Measurements from ENCODE around the gene MAP3K7CL.

The MAP3K7CL gene

GRCh38 chr21:29181799-29182470 is 51.5 kb downstream of the MAP3K7CL start:
- peak overlapping the region in 1 of 2 experiments; percentile 72 for H3K4me3 ChIP-seq (ENCODE audit: insufficient read depth in 1 of 2, low read depth in 1 of 2, low read length in 2 of 2)
- no peak overlapping the region for H2AFZ ChIP-seq (ENCODE audit: low read depth, low read length)
- H3K79me1 ChIP-seq (replicated peaks; ENCODE audit: low read length, poor library complexity, severe bottlenecking), result peaks cover 1% of the 10 kb centered on the region
- peak overlapping the region in 1 of 2 experiments; percentile 83 for H3K14ac ChIP-seq (ENCODE audit: low read length in 2 of 2)
- H3K36me3 ChIP-seq (ENCODE audit: control insufficient read depth in 1 of 2, insufficient read depth in 2 of 2, low read depth in 1 of 2, low read length in 2 of 2), result peaks cover 0 to 3% of the 10 kb centered on the region in 2 experiments
- peak overlapping the region; percentile 97 for H3K9ac ChIP-seq (ENCODE audit: low read length)
- peak overlapping the region; percentile 99 for H2BK5ac ChIP-seq (ENCODE audit: low read depth, low read length, poor library complexity, severe bottlenecking)
- peak overlapping the region; percentile 100 for H3K27ac ChIP-seq (ENCODE audit: low read length, poor library complexity, severe bottlenecking)
- H4K8ac ChIP-seq (ENCODE audit: low read length), result no peak overlapping the region
- H4K91ac ChIP-seq (ENCODE audit: low read length), result peak overlapping the region; percentile 86
- H3K27me3 ChIP-seq (ENCODE audit: control insufficient read depth in 1 of 2, insufficient read depth in 1 of 2, low read length in 2 of 2), result no peaks in the 10 kb centered on the region
- 8% methylated on average over 6 of the region's 9 CpGs for WGBS
- no peaks in the 10 kb centered on the region for H3K9me3 ChIP-seq (ENCODE audit: control insufficient read depth, low read length)
- peak overlapping the region; percentile 43 to 98 for H3K4ac ChIP-seq (ENCODE audit: low read depth in 1 of 2, low read length in 2 of 2)
- H3K4me1 ChIP-seq (ENCODE audit: control insufficient read depth, insufficient read depth, low read depth, low read length), result peaks cover 5% of the 10 kb centered on the region
- H2BK12ac ChIP-seq (ENCODE audit: low read length in 2 of 2), result peak overlapping the region in 1 of 2 experiments; percentile 79
- peak; percentile 95 for DNase-seq
- H3K4me2 ChIP-seq (ENCODE audit: low read length, poor library complexity, severe bottlenecking), result peak overlapping the region; percentile 71
- H3K23ac ChIP-seq (ENCODE audit: low read length in 2 of 2), result no peak overlapping the region
- H2BK120ac ChIP-seq (ENCODE audit: low read depth, low read length), result peak overlapping the region; percentile 92
- no peak overlapping the region for H2BK15ac ChIP-seq (ENCODE audit: low read depth, poor library complexity, severe bottlenecking)
- peak overlapping the region; percentile 56 to 98 for H3K18ac ChIP-seq (ENCODE audit: low read depth in 1 of 2, low read length in 2 of 2)
- H2AK5ac ChIP-seq (ENCODE audit: low read length, severe bottlenecking), result peak overlapping the region; percentile 80

DNA sequence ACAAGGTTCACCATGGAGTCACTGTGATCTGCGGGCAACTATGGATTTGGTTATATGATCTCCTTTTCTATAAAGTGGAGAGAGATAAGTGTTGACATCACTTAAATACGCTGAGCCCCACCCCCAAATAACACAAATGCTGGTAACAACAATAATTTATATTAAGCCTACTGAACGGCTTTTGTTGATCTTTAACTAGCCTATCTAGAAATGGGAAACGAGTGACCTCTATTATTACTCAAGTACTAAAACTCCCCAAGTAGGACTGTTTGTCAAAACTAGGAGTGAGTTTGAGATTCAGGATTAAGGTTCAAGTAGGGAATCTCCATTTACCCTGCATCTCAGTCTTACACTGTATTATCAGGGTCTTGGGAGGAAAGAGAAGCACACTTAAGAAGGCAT is 52.2 kb downstream of the MAP3K7CL start:
- H3K18ac ChIP-seq (ENCODE audit: low read depth in 1 of 2, low read length in 2 of 2), result no peak overlapping the region
- no CpG with 5 or more reads among the region's 4 CpGs for WGBS
- peaks cover 0 to 3% of the 10 kb centered on the region in 2 experiments for H3K36me3 ChIP-seq (ENCODE audit: control insufficient read depth in 1 of 2, insufficient read depth in 2 of 2, low read depth in 1 of 2, low read length in 2 of 2)
- no peaks in the 10 kb centered on the region for H3K27me3 ChIP-seq (ENCODE audit: control insufficient read depth in 1 of 2, insufficient read depth in 1 of 2, low read length in 2 of 2)
- no peak overlapping the region for H2BK12ac ChIP-seq (ENCODE audit: low read length in 2 of 2)
- no peaks in the 10 kb centered on the region for H3K9me3 ChIP-seq (ENCODE audit: control insufficient read depth, low read length)
- no peak overlapping the region for H4K8ac ChIP-seq (ENCODE audit: low read length)
- no peak overlapping the region for H4K91ac ChIP-seq (ENCODE audit: low read length)
- H3K23ac ChIP-seq (ENCODE audit: low read length in 2 of 2), result no peak overlapping the region
- H3K79me1 ChIP-seq (replicated peaks; ENCODE audit: low read length, poor library complexity, severe bottlenecking), result peaks cover 1% of the 10 kb centered on the region
- no peak overlapping the region for H3K4ac ChIP-seq (ENCODE audit: low read depth in 1 of 2, low read length in 2 of 2)
- H3K4me2 ChIP-seq (ENCODE audit: low read length, poor library complexity, severe bottlenecking), result no peak overlapping the region
- H3K27ac ChIP-seq (ENCODE audit: low read length, poor library complexity, severe bottlenecking), result peak overlapping the region; percentile 100
- no peak overlapping the region for H2BK15ac ChIP-seq (ENCODE audit: low read depth, poor library complexity, severe bottlenecking)
- no peak overlapping the region for H3K4me3 ChIP-seq (ENCODE audit: insufficient read depth in 1 of 2, low read depth in 1 of 2, low read length in 2 of 2)
- no peak overlapping the region for H2BK120ac ChIP-seq (ENCODE audit: low read depth, low read length)
- H3K4me1 ChIP-seq (ENCODE audit: control insufficient read depth, insufficient read depth, low read depth, low read length), result peaks cover 5% of the 10 kb centered on the region
- no peak overlapping the region for H2AK5ac ChIP-seq (ENCODE audit: low read length, severe bottlenecking)
- no peak overlapping the region for H3K14ac ChIP-seq (ENCODE audit: low read length in 2 of 2)
- peak; percentile 85 for DNase-seq
- peak overlapping the region; percentile 97 for H3K9ac ChIP-seq (ENCODE audit: low read length)
- H2AFZ ChIP-seq (ENCODE audit: low read depth, low read length), result no peak overlapping the region
- H2BK5ac ChIP-seq (ENCODE audit: low read depth, low read length, poor library complexity, severe bottlenecking), result no peak overlapping the region

GRCh38 chr21:29184037-29184436 is 53.6 kb downstream of the MAP3K7CL start:
- Histone ChIP-seq H3K4me3 (ENCODE audit: insufficient read depth in 1 of 2, low read depth in 1 of 2, low read length in 2 of 2) (no peak overlapping the region), H4K8ac (ENCODE audit: low read length) (peak overlapping the region; percentile 63), H3K18ac (ENCODE audit: low read depth in 1 of 2, low read length in 2 of 2) (peak overlapping the region in 1 of 2 experiments; percentile 58), H4K91ac (ENCODE audit: low read length) (no peak overlapping the region), H3K14ac (ENCODE audit: low read length in 2 of 2) (no peak overlapping the region), H3K4ac (ENCODE audit: low read depth in 1 of 2, low read length in 2 of 2) (peak overlapping the region in 1 of 2 experiments; percentile 32), H3K9me3 (ENCODE audit: control insufficient read depth, low read length) (no peaks in the 10 kb centered on the region), H2BK12ac (ENCODE audit: low read length in 2 of 2) (peak overlapping the region; percentile 15 to 27), H2AFZ (ENCODE audit: low read depth, low read length) (no peak overlapping the region), H3K4me1 (ENCODE audit: control insufficient read depth, insufficient read depth, low read depth, low read length) (peaks cover 6% of the 10 kb centered on the region), H3K79me1 (replicated peaks; ENCODE audit: low read length, poor library complexity, severe bottlenecking) (peaks cover 1% of the 10 kb centered on the region), H3K36me3 (ENCODE audit: control insufficient read depth in 1 of 2, insufficient read depth in 2 of 2, low read depth in 1 of 2, low read length in 2 of 2) (no peaks in the 10 kb centered on the region), H2AK5ac (ENCODE audit: low read length, severe bottlenecking) (peak overlapping the region; percentile 29), H3K23ac (ENCODE audit: low read length in 2 of 2) (no peak overlapping the region), H2BK5ac (ENCODE audit: low read depth, low read length, poor library complexity, severe bottlenecking) (no peak overlapping the region), H3K27me3 (ENCODE audit: control insufficient read depth in 1 of 2, insufficient read depth in 1 of 2, low read length in 2 of 2) (no peaks in the 10 kb centered on the region), H2BK15ac (ENCODE audit: low read depth, poor library complexity, severe bottlenecking) (no peak overlapping the region), H3K4me2 (ENCODE audit: low read length, poor library complexity, severe bottlenecking) (no peak overlapping the region), H3K9ac (ENCODE audit: low read length) (no peak overlapping the region), H2BK120ac (ENCODE audit: low read depth, low read length) (no peak overlapping the region), H3K27ac (ENCODE audit: low read length, poor library complexity, severe bottlenecking) (no peak overlapping the region)
- 43% methylated on average over 1 of the region's 1 CpG for WGBS
- no peak for DNase-seq

- no peak overlapping the region for H3K18ac ChIP-seq (ENCODE audit: low read depth in 1 of 2, low read length in 2 of 2)
- no peak overlapping the region for H4K91ac ChIP-seq (ENCODE audit: low read length)
- H3K4me2 ChIP-seq (ENCODE audit: low read length, poor library complexity, severe bottlenecking), result no peak overlapping the region
- no peak overlapping the region for H2BK15ac ChIP-seq (ENCODE audit: low read depth, poor library complexity, severe bottlenecking)
- no peak overlapping the region for H2BK12ac ChIP-seq (ENCODE audit: low read length in 2 of 2)
- H2BK120ac ChIP-seq (ENCODE audit: low read depth, low read length), result no peak overlapping the region
- no peak overlapping the region for H3K4ac ChIP-seq (ENCODE audit: low read depth in 1 of 2, low read length in 2 of 2)
- H4K8ac ChIP-seq (ENCODE audit: low read length), result no peak overlapping the region
- H3K4me3 ChIP-seq (ENCODE audit: insufficient read depth in 1 of 2, low read depth in 1 of 2, low read length in 2 of 2), result no peak overlapping the region
- H3K79me1 ChIP-seq (replicated peaks; ENCODE audit: low read length, poor library complexity, severe bottlenecking), result peaks cover 1% of the 10 kb centered on the region
- H2BK5ac ChIP-seq (ENCODE audit: low read depth, low read length, poor library complexity, severe bottlenecking), result no peak overlapping the region
- peaks cover 6% of the 10 kb centered on the region for H3K4me1 ChIP-seq (ENCODE audit: control insufficient read depth, insufficient read depth, low read depth, low read length)
- no peak overlapping the region for H3K9ac ChIP-seq (ENCODE audit: low read length)
- no peak overlapping the region for H3K23ac ChIP-seq (ENCODE audit: low read length in 2 of 2)
- 88% methylated on average over 1 of the region's 1 CpG for WGBS
- no peak overlapping the region for H2AK5ac ChIP-seq (ENCODE audit: low read length, severe bottlenecking)
- no peak overlapping the region for H3K14ac ChIP-seq (ENCODE audit: low read length in 2 of 2)
- no peak overlapping the region for H2AFZ ChIP-seq (ENCODE audit: low read depth, low read length)
- no peak overlapping the region for H3K27ac ChIP-seq (ENCODE audit: low read length, poor library complexity, severe bottlenecking)
- H3K36me3 ChIP-seq (ENCODE audit: control insufficient read depth in 1 of 2, insufficient read depth in 2 of 2, low read depth in 1 of 2, low read length in 2 of 2), result no peaks in the 10 kb centered on the region
- no peaks in the 10 kb centered on the region for H3K27me3 ChIP-seq (ENCODE audit: control insufficient read depth in 1 of 2, insufficient read depth in 1 of 2, low read length in 2 of 2)
- no peaks in the 10 kb centered on the region for H3K9me3 ChIP-seq (ENCODE audit: control insufficient read depth, low read length)
- DNase-seq, result no peak
Measured at GRCh38 chr21:29185172-29185571, 54.7 kb downstream of the MAP3K7CL start.

Measured in mesenchymal stem cell (in vitro differentiated cells and primary cell).